Measurements from ENCODE around the gene CFLAR. TPM values are rescaled to one million over a fixed set of nuclear protein-coding genes. Genes with fewer than 3 reads are reported as not detected.

CFLAR gene
- polyA plus RNA-seq, 1 experiment, result 28.8 TPM

GRCh38 chr2:201073071-201073470, 42.9 kb upstream of the CFLAR start:
- Histone ChIP-seq H3K36me3 (ENCODE audit: control insufficient read depth, insufficient read depth, low read length) (no peaks in the 10 kb centered on the region), H3K27me3 (ENCODE audit: control insufficient read depth, insufficient read depth, low read length) (no peaks in the 10 kb centered on the region), H3K4me3 (ENCODE audit: low read depth, low read length) (no peak overlapping the region)
- CTCF ChIA-PET, result no interaction called here
- no peak for DNase-seq (ENCODE audit: low read depth)
- POLR2A ChIA-PET, result no interaction called here
- TF ChIP-seq, protein P1, sequence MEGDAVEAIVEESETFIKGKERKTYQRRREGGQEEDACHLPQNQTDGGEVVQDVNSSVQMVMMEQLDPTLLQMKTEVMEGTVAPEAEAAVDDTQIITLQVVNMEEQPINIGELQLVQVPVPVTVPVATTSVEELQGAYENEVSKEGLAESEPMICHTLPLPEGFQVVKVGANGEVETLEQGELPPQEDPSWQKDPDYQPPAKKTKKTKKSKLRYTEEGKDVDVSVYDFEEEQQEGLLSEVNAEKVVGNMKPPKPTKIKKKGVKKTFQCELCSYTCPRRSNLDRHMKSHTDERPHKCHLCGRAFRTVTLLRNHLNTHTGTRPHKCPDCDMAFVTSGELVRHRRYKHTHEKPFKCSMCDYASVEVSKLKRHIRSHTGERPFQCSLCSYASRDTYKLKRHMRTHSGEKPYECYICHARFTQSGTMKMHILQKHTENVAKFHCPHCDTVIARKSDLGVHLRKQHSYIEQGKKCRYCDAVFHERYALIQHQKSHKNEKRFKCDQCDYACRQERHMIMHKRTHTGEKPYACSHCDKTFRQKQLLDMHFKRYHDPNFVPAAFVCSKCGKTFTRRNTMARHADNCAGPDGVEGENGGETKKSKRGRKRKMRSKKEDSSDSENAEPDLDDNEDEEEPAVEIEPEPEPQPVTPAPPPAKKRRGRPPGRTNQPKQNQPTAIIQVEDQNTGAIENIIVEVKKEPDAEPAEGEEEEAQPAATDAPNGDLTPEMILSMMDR (IDR thresholded peaks at IDR 0.05; ENCODE audit: insufficient read depth, low read depth, low read length), result no peak

DNA sequence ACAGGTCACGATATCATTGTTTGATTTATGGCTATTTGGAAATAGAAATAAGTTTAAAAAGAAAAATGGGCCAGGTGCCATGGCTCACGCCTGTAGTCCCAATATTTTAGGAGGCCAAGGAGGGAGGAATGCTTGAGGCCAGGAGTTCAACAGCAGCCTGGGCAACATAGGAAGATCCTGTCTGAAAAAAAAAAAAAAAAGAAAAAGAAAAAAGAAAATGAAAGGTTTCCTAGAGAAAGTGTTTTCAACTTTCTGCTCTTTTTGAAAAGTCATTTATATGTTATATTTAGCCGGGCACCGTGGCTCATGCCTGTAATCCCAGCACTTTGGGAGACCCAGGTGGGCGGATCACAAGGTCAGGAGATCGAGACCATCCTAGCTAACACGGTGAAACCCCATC, 41.0 kb upstream of the CFLAR start:
- TF ChIP-seq, protein P1 (IDR thresholded peaks at IDR 0.05; ENCODE audit: insufficient read depth, low read depth, low read length), result no peak
- POLR2A ChIA-PET, result no interaction called here
- no peaks in the 10 kb centered on the region for H3K27me3 ChIP-seq (ENCODE audit: control insufficient read depth, insufficient read depth, low read length)
- CTCF ChIA-PET, result no interaction called here
- no peak overlapping the region for H3K4me3 ChIP-seq (ENCODE audit: low read depth, low read length)
- H3K36me3 ChIP-seq (ENCODE audit: control insufficient read depth, insufficient read depth, low read length), result no peaks in the 10 kb centered on the region
- DNase-seq (ENCODE audit: low read depth), result no peak

- CTCF ChIA-PET, result interaction anchor here (1.0 to 1.6 kb wide), 2 partner anchors 15 to 73 kb away, joined by 3 read pairs; no protein-coding TSS in a partner anchor
- TF ChIP-seq, protein P1 (IDR thresholded peaks at IDR 0.05; ENCODE audit: insufficient read depth, low read depth, low read length), result no peak
- POLR2A ChIA-PET, result no interaction called here
- H3K27me3 ChIP-seq (ENCODE audit: control insufficient read depth, insufficient read depth, low read length), result no peaks in the 10 kb centered on the region
- no peak overlapping the region for H3K4me3 ChIP-seq (ENCODE audit: low read depth, low read length)
- no peaks in the 10 kb centered on the region; the same call in 1 of the 2 replicates for H3K36me3 ChIP-seq (ENCODE audit: control insufficient read depth, insufficient read depth, low read length)
- DNase-seq (ENCODE audit: low read depth), result no peak
Measured at GRCh38 chr2:201084863-201085262, 31.1 kb upstream of the CFLAR start.

DNA sequence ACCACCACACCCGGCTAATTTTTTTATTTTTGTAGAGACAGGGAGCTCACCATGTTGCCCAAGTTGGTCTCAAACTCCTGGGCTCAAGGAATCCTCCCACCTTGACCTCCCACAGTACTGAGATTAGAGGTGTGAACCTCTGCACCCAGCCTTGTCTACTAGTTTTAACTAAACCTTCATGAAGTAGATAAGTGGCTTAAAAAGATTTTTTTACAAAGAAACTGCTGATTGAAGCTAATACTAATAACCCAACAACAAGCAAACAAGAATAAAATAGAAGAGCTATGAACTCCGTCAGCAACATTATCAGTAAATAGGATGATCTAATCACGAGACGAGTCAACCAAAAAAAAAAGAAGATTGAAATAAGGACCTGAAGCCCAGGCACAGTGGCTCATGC, 25.4 kb upstream of the CFLAR start:
- H3K27me3 ChIP-seq (ENCODE audit: control insufficient read depth, insufficient read depth, low read length), result no peaks in the 10 kb centered on the region
- no peak overlapping the region for H3K4me3 ChIP-seq (ENCODE audit: low read depth, low read length)
- ChIA-PET POLR2A (no interaction called here), CTCF (interaction anchor here (1.0 kb wide), 1 partner anchor 21 kb away, joined by 3 read pairs; no protein-coding TSS in a partner anchor)
- DNase-seq (ENCODE audit: low read depth), result no peak
- no peaks in the 10 kb centered on the region; the same call in 1 of the 2 replicates for H3K36me3 ChIP-seq (ENCODE audit: control insufficient read depth, insufficient read depth, low read length)
- TF ChIP-seq, protein P1 (IDR thresholded peaks at IDR 0.05; ENCODE audit: insufficient read depth, low read depth, low read length), result no peak

GRCh38 chr2:201093573-201093972, 22.4 kb upstream of the CFLAR start:
- TF ChIP-seq, protein P1 (IDR thresholded peaks at IDR 0.05; ENCODE audit: insufficient read depth, low read depth, low read length), result no peak
- POLR2A ChIA-PET, result no interaction called here
- CTCF ChIA-PET, result no interaction called here
- no peak for DNase-seq (ENCODE audit: low read depth)
- Histone ChIP-seq H3K27me3 (ENCODE audit: control insufficient read depth, insufficient read depth, low read length) (no peaks in the 10 kb centered on the region), H3K36me3 (ENCODE audit: control insufficient read depth, insufficient read depth, low read length) (no peaks in the 10 kb centered on the region), H3K4me3 (ENCODE audit: low read depth, low read length) (no peak overlapping the region)

All from BJ (cell line).